HG02840 (cell line): Measurements from ENCODE around the gene RCOR3.
"Not testable (repeated sequence)": the region's sequence is repeated elsewhere in the genome, so short reads cannot be mapped to it uniquely, and the experiment has no call there.

Source experiments
- ATAC-seq: cut with Tn5 transposase; IDR thresholded peaks from one replicate; pipeline ENCODE4 v1.9.1; 2021; ENCODE audit warnings: mild to moderate bottlenecking, moderate library complexity, moderate number of reproducible peaks; ENCODE audit not compliant: unreplicated experiment, low FRiP score

The RCOR3 gene

GRCh38 chr1:211258756-211259637, at the start of gene RCOR3:
TSS of gene RCOR3 (plus strand) at chr1:211259366. CDS start at chr1:211259561, 195 bp downstream.
- ATAC-seq, result peak; percentile 64

GRCh38 chr1:211210052-211210451, 49.1 kb upstream of the RCOR3 start:
- no peak for ATAC-seq

- no peak for ATAC-seq
These were observed 48.2 kb upstream of the RCOR3 start for GRCh38 chr1:211210965-211211364.

- no peak for ATAC-seq
These were observed 45.5 kb upstream of the RCOR3 start for GRCh38 chr1:211213702-211214101.

GRCh38 chr1:211215577-211215976, 43.6 kb upstream of the RCOR3 start:
- ATAC-seq, result no peak

GRCh38 chr1:211217392-211217791, 41.8 kb upstream of the RCOR3 start:
- no peak for ATAC-seq

GRCh38 chr1:211222469-211223234, 36.5 kb upstream of the RCOR3 start:
- ATAC-seq, result not testable (repeated sequence)

GRCh38 chr1:211228573-211229364, 30.4 kb upstream of the RCOR3 start:
- not testable (repeated sequence) for ATAC-seq

GRCh38 chr1:211229365-211229759, 29.8 kb upstream of the RCOR3 start:
- no peak for ATAC-seq

- ATAC-seq, result no peak
These were observed 27.3 kb upstream of the RCOR3 start for GRCh38 chr1:211231873-211232272.

GRCh38 chr1:211236633-211237320, 22.4 kb upstream of the RCOR3 start:
- ATAC-seq, result no peak

- no peak for ATAC-seq
These were observed 21.6 kb upstream of the RCOR3 start for GRCh38 chr1:211237579-211237978.

GRCh38 chr1:211240567-211240966, 18.6 kb upstream of the RCOR3 start:
- not testable (repeated sequence) for ATAC-seq

GRCh38 chr1:211241071-211241470, 18.1 kb upstream of the RCOR3 start:
- no peak for ATAC-seq

- not testable (repeated sequence) for ATAC-seq
These were observed 15.5 kb upstream of the RCOR3 start for GRCh38 chr1:211243639-211244038.

GRCh38 chr1:211246583-211246982, 12.6 kb upstream of the RCOR3 start:
- ATAC-seq, result not testable (repeated sequence)

GRCh38 chr1:211247921-211248320, 11.2 kb upstream of the RCOR3 start:
- ATAC-seq, result no peak

- not testable (repeated sequence) for ATAC-seq
These were observed 9.6 kb upstream of the RCOR3 start for GRCh38 chr1:211249611-211250010.

- ATAC-seq, result no peak
These were observed 1.3 kb upstream of the RCOR3 start for GRCh38 chr1:211257826-211258225.

GRCh38 chr1:211258310-211258755, 833 bp upstream of the RCOR3 start:
- peak; percentile 20 for ATAC-seq
